Fibroblast of lung (primary cell): ENCODE results near the gene HRAS. TPM values are rescaled to one million over a fixed set of nuclear protein-coding genes. Genes with fewer than 3 reads are reported as not detected.

Experiments
- DNase-seq, 2 donors: peaks; one replicate each; pipeline versions ENCODE4 v3.0.0 to v3.0.0-alpha.2; 2010; ENCODE audit warnings: low read depth in 2 of 2
- H2AFZ ChIP-seq: 2 replicates; pipeline ENCODE4 v1.5.1; 2012; ENCODE audit warnings: low read length, control low read depth, inconsistent platforms
- H3K27ac ChIP-seq: 2 replicates; pipeline ENCODE4 v1.5.1; 2011; ENCODE audit warnings: low read length, control low read depth; ENCODE audit not compliant: insufficient read depth
- H3K27me3 ChIP-seq: 2 replicates; pipeline ENCODE4 v1.5.1; 2011; ENCODE audit warnings: mild to moderate bottlenecking, low read length; ENCODE audit not compliant: control insufficient read depth, insufficient read depth
- H3K36me3 ChIP-seq: 2 replicates; pipeline ENCODE4 v1.5.1; 2011; ENCODE audit warnings: low read length; ENCODE audit not compliant: control insufficient read depth, insufficient read depth
- H3K4me1 ChIP-seq: 2 replicates; pipeline ENCODE4 v1.5.1; 2011; ENCODE audit warnings: low read length; ENCODE audit not compliant: control insufficient read depth, insufficient read depth; ENCODE audit errors: extremely low read depth
- H3K4me2 ChIP-seq: 2 replicates; pipeline ENCODE4 v1.5.1; 2011; ENCODE audit warnings: low read length, control low read depth; ENCODE audit not compliant: insufficient read depth; ENCODE audit errors: extremely low read depth
- H3K4me3 ChIP-seq, 4 experiments: fragments of 200-600 bp in 1 of 4; sonication (generic) in 1 of 4; replicated peaks in 1 of 4; 2 replicates each; pipeline ENCODE4 v1.5.1; 2011 to 2016; ENCODE audit warnings: low read length in 4 of 4, low read depth in 3 of 4, mild to moderate bottlenecking in 3 of 4, control low read depth in 2 of 4, inconsistent platforms in 1 of 4, mixed read lengths in 1 of 4; ENCODE audit not compliant: insufficient read depth in 1 of 4; ENCODE audit errors: control extremely low read depth in 1 of 4
- H3K79me2 ChIP-seq: 2 replicates; pipeline ENCODE4 v1.5.1; 2012; ENCODE audit warnings: mild to moderate bottlenecking, low read length, inconsistent platforms; ENCODE audit not compliant: control insufficient read depth, insufficient read depth
- H3K9ac ChIP-seq: 2 replicates; pipeline ENCODE4 v1.5.1; 2011; ENCODE audit warnings: mild to moderate bottlenecking, low read length, control low read depth; ENCODE audit not compliant: insufficient read depth
- H3K9me3 ChIP-seq: 2 replicates; pipeline ENCODE4 v1.5.1; 2012; ENCODE audit warnings: low read depth, low read length; ENCODE audit not compliant: control insufficient read depth, insufficient read depth
- H4K20me1 ChIP-seq: 2 replicates; pipeline ENCODE4 v1.5.1; 2011; ENCODE audit warnings: low read length; ENCODE audit not compliant: control insufficient read depth, insufficient read depth; ENCODE audit errors: extremely low read depth
- EZH2 ChIP-seq: IDR thresholded peaks from 2 replicates; pipeline ENCODE4 v1.5.1; 2012; ENCODE audit warnings: low read length, control low read depth, mild to moderate bottlenecking; ENCODE audit errors: missing control alignments
- polyA plus RNA-seq, 2 donors: library from polyadenylated mRNA; depleted of rRNA in 1 of 2; stranded (reverse) in 1 of 2; unstranded in 1 of 2; fragments of >200 nt; gene quantifications; 2 replicates each; pipeline ENCODE4 v1.2.1, GENCODE V29; 2011 to 2012; ENCODE audit warnings: missing spikeins in 1 of 2
- total RNA-seq: library from RNA; depleted of rRNA; stranded (reverse); fragments of >200 nt; gene quantifications from 2 replicates; pipeline ENCODE4 v1.2.1, GENCODE V29; 2014
- TF ChIP-seq, protein P1 (sequence below), 2 donors: IDR thresholded peaks in 1 of 2; conservative IDR thresholded peaks in 1 of 2; 1 replicate in 1 of 2; 2 replicates in 1 of 2; pipeline ENCODE4 v1.5.1; 2011 to 2012; ENCODE audit warnings: low read length in 2 of 2, control low read depth in 1 of 2, inconsistent platforms in 1 of 2, low read depth in 1 of 2, mild to moderate bottlenecking in 1 of 2

Gene HRAS
- total and polyA plus RNA-seq, 2 donors (not counting 1 experiment from before 2014, with no cell fraction given), result 51.7 to 58.5 TPM

DNA sequence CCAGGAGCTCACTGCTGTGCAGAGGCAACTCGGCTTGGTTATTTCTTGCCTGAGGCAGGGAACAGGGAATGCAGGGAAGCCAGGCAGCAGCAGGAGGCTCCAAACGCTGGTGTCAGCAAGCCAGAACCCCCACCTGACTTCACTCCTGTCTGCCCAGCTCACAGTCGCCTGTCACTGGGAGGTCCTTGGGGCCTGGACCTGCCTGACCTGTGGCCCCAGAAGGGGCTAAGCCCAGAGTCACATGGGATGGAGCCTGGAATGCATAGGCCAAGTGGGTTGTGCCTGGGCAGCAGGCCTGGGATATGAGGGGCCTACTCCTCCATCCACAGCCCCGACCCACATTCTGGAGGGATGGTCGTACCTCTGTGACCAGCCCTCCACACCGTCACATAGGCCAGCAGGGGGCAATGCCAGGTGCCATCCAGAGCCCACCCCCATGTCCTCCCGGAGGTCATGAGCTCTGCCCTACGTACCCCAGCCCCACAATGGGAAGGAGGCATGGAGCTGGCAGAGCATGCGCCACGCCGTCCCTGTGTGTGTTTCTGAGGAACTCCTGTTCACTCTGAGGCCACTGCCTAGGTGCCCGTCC is 30.6 kb upstream of the HRAS start:
- peaks cover 2% of the 10 kb centered on the region for H3K4me1 ChIP-seq
- no peak overlapping the region for H3K4me3 ChIP-seq
- peaks cover 4% of the 10 kb centered on the region for H3K79me2 ChIP-seq
- no peak for DNase-seq
- TF ChIP-seq, protein P1, sequence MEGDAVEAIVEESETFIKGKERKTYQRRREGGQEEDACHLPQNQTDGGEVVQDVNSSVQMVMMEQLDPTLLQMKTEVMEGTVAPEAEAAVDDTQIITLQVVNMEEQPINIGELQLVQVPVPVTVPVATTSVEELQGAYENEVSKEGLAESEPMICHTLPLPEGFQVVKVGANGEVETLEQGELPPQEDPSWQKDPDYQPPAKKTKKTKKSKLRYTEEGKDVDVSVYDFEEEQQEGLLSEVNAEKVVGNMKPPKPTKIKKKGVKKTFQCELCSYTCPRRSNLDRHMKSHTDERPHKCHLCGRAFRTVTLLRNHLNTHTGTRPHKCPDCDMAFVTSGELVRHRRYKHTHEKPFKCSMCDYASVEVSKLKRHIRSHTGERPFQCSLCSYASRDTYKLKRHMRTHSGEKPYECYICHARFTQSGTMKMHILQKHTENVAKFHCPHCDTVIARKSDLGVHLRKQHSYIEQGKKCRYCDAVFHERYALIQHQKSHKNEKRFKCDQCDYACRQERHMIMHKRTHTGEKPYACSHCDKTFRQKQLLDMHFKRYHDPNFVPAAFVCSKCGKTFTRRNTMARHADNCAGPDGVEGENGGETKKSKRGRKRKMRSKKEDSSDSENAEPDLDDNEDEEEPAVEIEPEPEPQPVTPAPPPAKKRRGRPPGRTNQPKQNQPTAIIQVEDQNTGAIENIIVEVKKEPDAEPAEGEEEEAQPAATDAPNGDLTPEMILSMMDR (conservative IDR thresholded peaks at IDR 0.05 in 1 of 2, IDR thresholded peaks at IDR 0.05 in 1 of 2; ENCODE audit: low read depth in 1 of 2, low read length in 2 of 2), result no peak
- no peak for TF ChIP-seq EZH2
- no peak overlapping the region for H3K4me2 ChIP-seq
- H3K9me3 ChIP-seq, result no peaks in the 10 kb centered on the region
- no peak overlapping the region for H3K9ac ChIP-seq
- no peaks in the 10 kb centered on the region for H4K20me1 ChIP-seq
- H2AFZ ChIP-seq, result no peak overlapping the region
- no peak overlapping the region for H3K27ac ChIP-seq
- no peaks in the 10 kb centered on the region for H3K27me3 ChIP-seq
- H3K36me3 ChIP-seq, result no peaks in the 10 kb centered on the region

DNA sequence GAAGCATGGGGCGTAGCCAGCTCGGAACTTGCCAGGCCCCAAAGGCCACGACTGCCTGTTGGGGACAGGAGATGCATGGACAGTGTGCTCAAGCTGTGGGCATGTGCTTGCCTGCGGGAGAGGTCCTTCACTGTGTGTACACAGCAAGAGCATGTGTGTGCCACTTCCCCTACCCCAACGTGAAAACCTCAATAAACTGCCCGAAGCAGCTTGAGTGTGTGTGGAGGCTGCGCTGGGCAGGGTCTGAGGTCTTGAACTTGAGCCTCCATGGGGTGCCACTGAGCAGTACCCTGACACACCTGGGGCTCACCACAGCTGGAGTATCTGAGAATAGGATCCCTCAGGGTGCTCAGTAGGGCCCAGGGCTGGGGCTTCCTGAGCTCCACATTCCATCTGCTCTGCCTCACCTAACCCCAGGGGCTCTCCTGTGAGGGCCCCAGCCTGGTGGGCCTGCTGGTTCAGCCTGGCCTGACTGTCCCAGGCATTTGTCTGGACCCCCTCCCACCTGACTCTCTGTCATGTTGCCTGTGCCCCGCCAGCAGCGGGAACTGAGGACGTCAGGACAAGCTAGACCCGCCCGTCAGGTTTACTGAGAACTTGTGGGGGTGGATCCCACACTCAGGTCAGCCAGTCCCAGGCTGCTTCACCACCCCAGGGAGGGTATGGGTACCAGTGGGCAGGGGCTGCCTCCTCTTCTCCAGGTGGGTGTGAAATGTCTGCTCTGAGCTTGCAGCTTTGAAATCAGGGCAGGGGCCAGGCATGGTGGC is 28.6 kb upstream of the HRAS start:
- no peak overlapping the region for H3K9ac ChIP-seq
- no peak for TF ChIP-seq EZH2
- TF ChIP-seq, protein P1 (conservative IDR thresholded peaks at IDR 0.05 in 1 of 2, IDR thresholded peaks at IDR 0.05 in 1 of 2; ENCODE audit: low read depth in 1 of 2, low read length in 2 of 2), result no peak
- no peak for DNase-seq
- no peak overlapping the region for H2AFZ ChIP-seq
- no peaks in the 10 kb centered on the region for H3K9me3 ChIP-seq
- no peak overlapping the region for H3K4me3 ChIP-seq
- peaks cover 4% of the 10 kb centered on the region for H3K4me1 ChIP-seq
- H3K79me2 ChIP-seq, result peaks cover 4% of the 10 kb centered on the region
- no peaks in the 10 kb centered on the region for H4K20me1 ChIP-seq
- no peaks in the 10 kb centered on the region for H3K27me3 ChIP-seq
- H3K27ac ChIP-seq, result no peak overlapping the region
- H3K36me3 ChIP-seq, result no peaks in the 10 kb centered on the region
- no peak overlapping the region for H3K4me2 ChIP-seq

DNA sequence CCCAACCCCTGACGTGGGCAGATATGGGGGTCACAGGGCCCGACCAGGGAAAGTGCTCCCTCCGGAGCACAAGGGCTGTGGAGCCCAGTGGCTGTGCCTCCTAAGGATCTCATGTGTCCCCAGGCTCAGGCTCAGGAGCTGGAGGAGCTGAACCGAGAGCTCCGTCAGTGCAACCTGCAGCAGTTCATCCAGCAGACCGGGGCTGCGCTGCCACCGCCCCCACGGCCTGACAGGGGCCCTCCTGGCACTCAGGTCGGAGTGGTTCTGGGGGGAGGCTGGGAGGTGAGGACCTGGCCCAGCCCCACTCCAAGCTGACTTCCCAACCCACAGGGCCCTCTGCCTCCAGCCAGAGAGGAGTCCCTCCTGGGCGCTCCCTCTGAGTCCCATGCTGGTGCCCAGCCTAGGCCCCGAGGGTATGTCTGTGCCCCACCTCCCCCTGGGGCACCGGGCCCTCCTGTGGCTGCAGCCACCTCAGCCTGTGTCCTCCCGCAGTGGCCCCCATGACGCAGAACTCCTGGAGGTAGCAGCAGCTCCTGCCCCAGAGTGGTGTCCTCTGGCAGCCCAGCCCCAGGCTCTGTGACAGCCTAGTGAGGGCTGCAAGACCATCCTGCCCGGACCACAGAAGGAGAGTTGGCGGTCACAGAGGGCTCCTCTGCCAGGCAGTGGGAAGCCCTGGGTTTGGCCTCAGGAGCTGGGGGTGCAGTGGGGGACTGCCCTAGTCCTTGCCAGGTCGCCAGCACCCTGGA is 27.9 kb upstream of the HRAS start:
- no peak for DNase-seq
- TF ChIP-seq EZH2, result no peak
- TF ChIP-seq, protein P1 (conservative IDR thresholded peaks at IDR 0.05 in 1 of 2, IDR thresholded peaks at IDR 0.05 in 1 of 2; ENCODE audit: low read depth in 1 of 2, low read length in 2 of 2), result no peak
- Histone ChIP-seq H2AFZ (no peak overlapping the region), H3K36me3 (no peaks in the 10 kb centered on the region), H3K4me2 (no peak overlapping the region), H3K9me3 (no peaks in the 10 kb centered on the region), H3K27ac (no peak overlapping the region), H3K79me2 (peaks cover 4% of the 10 kb centered on the region), H4K20me1 (no peaks in the 10 kb centered on the region), H3K4me1 (peaks cover 4% of the 10 kb centered on the region), H3K4me3 (no peak overlapping the region), H3K27me3 (no peaks in the 10 kb centered on the region), H3K9ac (no peak overlapping the region)
